MG63 (cell line): ENCODE results near the gene ITPR3. TPM values are rescaled to one million over a fixed set of nuclear protein-coding genes. Genes with fewer than 3 reads are reported as not detected.
A peak's percentile ranks its signal among the peaks of the same experiment; 100 is the strongest.

ENCODE experiments used
- DNase-seq: peaks from one replicate; pipeline ENCODE4 v3.0.0-alpha.2; 2020
- H3K27me3 ChIP-seq: fragments of 250-450 bp; sonication (Bioruptor Pico); 2 replicates; pipeline ENCODE4 v1.5.1; 2020; ENCODE audit warnings: mild to moderate bottlenecking, moderate library complexity
- H3K36me3 ChIP-seq: fragments of 250-450 bp; sonication (Bioruptor Pico); 2 replicates; pipeline ENCODE4 v1.5.1; 2020; ENCODE audit warnings: mild to moderate bottlenecking, moderate library complexity
- H3K4me3 ChIP-seq: fragments of 250-450 bp; sonication (Bioruptor Pico); 2 replicates; pipeline ENCODE4 v1.5.1; 2020; ENCODE audit warnings: mild to moderate bottlenecking, moderate library complexity
- H3K9me3 ChIP-seq: fragments of 250-450 bp; sonication (Bioruptor Pico); 2 replicates; pipeline ENCODE4 v1.5.1; 2020; ENCODE audit warnings: mild to moderate bottlenecking, moderate library complexity
- total RNA-seq: library from RNA; depleted of rRNA; stranded (reverse); fragments of >200 nt; shearing (Covaris generic); gene quantifications from 2 replicates; pipeline ENCODE4 v1.2.3, GENCODE V29; 2014; ENCODE audit warnings: low replicate concordance

ITPR3 gene
- total RNA-seq, 1 experiment from 2014 or later = 14.5 TPM

GRCh38 chr6:33722103-33722623, 101.0 kb downstream of the ITPR3 start:
- Histone ChIP-seq H3K36me3 (no peaks in the 10 kb centered on the region), H3K9me3 (no peaks in the 10 kb centered on the region), H3K4me3 (no peak overlapping the region), H3K27me3 (no peaks in the 10 kb centered on the region)
- no peak for DNase-seq

GRCh38 chr6:33723371-33724085, 102.4 kb downstream of the ITPR3 start:
- DNase-seq = no peak
- no peaks in the 10 kb centered on the region for H3K9me3 ChIP-seq
- no peak overlapping the region for H3K4me3 ChIP-seq
- H3K36me3 ChIP-seq = no peaks in the 10 kb centered on the region
- H3K27me3 ChIP-seq = no peaks in the 10 kb centered on the region

DNA sequence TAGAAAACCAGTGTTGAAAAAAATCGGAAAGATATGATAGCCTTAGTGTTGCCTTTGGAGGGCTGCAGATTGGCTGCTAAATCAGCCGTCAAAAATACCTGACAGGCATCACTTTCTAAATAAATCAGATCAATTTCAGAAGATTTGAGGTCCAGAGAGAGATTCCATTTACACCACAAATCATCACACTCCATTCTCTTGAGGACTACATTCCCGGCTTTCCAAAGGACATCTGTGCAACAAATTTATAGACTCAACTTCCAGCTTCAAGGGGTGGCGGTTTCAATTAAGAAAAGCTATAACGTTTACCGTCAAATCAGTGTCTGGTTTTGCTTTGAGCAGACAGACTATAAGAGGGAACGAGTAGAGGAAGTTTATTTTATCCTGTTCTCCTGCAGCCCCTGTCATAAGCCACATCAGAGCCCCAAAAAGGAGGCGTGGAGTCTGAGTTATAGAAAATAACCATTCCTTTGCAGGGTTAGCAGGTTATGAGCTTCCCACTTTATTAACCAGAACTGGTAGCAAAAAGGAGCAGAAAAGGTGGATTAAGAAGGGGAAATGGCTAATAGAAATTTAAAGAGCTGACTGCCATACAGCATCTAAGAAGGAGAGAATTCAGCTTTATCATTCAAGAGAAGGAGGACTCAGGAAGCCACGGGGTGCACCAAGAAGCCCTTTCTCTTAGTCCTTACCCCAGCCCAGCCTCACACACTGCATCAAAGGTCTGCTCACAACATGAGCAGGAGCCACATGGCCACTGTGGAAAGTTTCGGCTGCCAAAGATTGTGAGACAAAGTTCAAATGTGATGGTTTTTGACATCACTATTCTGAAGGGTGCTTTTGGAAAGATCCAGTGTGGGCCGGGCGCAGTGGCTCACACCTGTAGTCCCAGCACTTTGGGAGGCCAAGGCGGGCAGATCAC, 103.2 kb downstream of the ITPR3 start:
- Histone ChIP-seq H3K36me3 (no peaks in the 10 kb centered on the region), H3K27me3 (no peaks in the 10 kb centered on the region), H3K4me3 (no peak overlapping the region), H3K9me3 (no peaks in the 10 kb centered on the region)
- DNase-seq = no peak

DNA sequence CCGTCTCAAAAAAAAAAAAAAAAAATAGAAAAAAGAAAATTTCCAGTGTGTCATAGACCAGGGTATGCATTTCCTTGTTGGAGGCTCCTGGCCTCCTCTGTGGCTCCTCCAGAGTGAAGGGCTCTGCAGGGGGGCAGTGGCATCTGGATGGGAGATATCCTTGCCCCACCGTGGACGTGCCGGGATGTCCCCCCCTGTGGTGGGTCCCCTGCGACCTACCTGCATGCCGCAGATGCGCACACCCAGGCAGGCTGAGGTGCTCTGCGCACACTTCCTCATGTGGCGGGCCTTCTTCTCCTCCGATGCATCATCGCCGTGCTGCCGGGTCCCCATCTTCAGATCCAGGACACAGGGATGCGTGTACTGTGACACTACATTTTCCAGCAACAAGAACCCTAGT, 104.1 kb downstream of the ITPR3 start:
- H3K4me3 ChIP-seq = no peak overlapping the region
- no peaks in the 10 kb centered on the region for H3K36me3 ChIP-seq
- no peaks in the 10 kb centered on the region for H3K27me3 ChIP-seq
- no peak for DNase-seq
- no peaks in the 10 kb centered on the region for H3K9me3 ChIP-seq

DNA sequence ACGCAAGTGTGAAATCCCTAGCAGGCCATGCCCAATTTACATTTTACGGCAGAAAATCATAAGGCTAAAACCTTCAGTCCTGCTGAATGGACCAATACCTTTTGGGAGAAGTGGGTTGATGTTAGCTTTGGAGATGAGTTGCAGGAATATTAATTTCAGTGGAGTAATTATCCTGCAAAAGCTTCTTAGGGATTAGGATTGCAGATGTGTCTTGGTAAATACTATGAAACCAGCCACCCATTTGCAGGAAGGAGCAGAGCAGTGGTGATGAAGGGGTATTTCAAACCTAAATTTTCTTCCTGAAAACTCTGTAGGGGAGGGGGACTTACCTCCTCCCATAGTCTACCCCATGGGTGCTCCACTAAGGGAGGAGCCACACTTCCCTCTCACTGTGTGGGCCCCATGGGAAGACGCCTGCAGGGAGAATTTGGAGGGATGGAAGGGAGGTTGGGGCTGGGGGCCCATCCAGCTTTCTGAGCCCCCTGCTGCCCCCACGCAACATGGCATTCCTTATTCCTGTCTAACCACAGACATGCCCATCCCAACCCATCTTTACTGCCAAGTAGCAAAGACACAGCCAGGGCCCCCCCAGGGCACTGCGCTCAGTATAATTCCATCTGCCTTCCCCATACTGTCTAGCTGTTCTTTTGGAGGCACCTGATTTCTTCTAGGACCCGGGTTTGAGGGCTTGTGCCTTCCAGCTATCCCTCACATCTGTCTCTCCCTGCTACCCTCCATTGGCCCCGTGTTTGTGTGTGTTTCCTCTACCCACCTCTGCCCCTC, 105.0 kb downstream of the ITPR3 start:
- DNase-seq = no peak
- Histone ChIP-seq H3K27me3 (no peaks in the 10 kb centered on the region), H3K36me3 (no peaks in the 10 kb centered on the region), H3K9me3 (no peaks in the 10 kb centered on the region), H3K4me3 (no peak overlapping the region)

DNA sequence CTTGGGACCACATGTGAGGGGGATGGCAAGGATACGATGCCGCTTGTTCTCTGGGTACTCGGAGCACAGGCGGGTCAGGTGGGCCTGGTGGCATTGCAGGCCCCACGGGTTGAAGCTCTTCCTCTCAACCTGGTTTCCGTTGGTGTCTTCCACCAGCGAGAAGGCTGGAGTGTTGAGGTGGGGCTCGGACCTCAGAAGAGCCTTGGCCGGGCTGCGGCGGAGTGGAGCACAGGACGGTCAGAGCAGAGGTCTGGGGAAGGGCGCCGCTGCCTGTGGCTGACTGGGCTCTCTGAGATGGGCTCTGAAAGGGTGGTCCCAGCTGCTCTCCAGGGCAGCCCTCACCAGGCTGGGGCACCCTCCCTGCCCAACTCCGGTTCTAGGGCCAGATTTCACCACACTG, 105.6 kb downstream of the ITPR3 start:
- DNase-seq = no peak
- H3K4me3 ChIP-seq = no peak overlapping the region
- no peaks in the 10 kb centered on the region for H3K27me3 ChIP-seq
- H3K36me3 ChIP-seq = no peaks in the 10 kb centered on the region
- no peaks in the 10 kb centered on the region for H3K9me3 ChIP-seq

- H3K4me3 ChIP-seq = no peak overlapping the region
- H3K36me3 ChIP-seq = no peaks in the 10 kb centered on the region
- H3K27me3 ChIP-seq = no peaks in the 10 kb centered on the region
- no peaks in the 10 kb centered on the region for H3K9me3 ChIP-seq
- DNase-seq = no peak
Observed at GRCh38 chr6:33727126-33727525, 106.0 kb downstream of the ITPR3 start.

DNA sequence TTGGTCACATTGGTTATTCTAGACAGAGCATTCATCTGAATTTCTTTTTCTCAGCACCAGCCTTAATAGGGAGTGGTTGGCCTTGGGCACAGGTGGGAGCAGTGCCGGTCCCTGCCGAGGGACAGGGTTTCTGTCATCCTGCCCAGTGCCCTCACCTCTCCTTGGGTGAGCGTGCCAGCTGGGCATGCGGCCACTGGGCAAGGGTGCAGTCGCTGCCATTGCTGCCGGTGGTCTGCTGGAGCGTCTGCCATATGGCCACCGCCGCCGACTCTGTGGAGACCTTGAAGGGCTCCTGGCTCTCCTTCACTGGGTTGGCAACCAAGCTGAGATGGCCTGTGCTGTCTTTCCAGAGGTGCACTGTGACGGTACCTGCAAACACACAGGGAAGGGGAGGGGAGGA, 106.8 kb downstream of the ITPR3 start:
- Histone ChIP-seq H3K4me3 (no peak overlapping the region), H3K36me3 (no peaks in the 10 kb centered on the region), H3K9me3 (no peaks in the 10 kb centered on the region), H3K27me3 (no peaks in the 10 kb centered on the region)
- DNase-seq = no peak

DNA sequence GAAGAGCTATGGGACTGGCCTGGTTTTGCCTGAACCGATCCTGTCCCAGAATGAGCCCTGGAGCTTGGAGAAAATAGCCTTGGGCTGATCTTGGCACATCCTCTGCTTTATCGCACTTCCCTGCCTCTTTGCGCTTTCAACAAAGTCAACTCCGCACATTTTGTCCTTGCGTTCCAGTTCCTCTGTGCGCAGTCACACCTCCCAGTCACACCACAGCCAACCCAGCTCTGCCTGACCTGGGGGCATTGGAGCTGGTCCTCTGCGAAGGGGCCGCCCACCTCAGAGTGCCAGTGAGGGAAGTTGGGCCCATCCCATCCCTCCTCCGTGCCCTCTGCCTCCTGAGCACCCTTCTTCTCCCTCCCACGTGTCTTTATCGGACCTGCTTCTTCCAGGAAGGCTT, 107.3 kb downstream of the ITPR3 start:
- Histone ChIP-seq H3K27me3 (no peaks in the 10 kb centered on the region), H3K36me3 (no peaks in the 10 kb centered on the region), H3K9me3 (no peaks in the 10 kb centered on the region), H3K4me3 (no peak overlapping the region)
- DNase-seq = no peak

DNA sequence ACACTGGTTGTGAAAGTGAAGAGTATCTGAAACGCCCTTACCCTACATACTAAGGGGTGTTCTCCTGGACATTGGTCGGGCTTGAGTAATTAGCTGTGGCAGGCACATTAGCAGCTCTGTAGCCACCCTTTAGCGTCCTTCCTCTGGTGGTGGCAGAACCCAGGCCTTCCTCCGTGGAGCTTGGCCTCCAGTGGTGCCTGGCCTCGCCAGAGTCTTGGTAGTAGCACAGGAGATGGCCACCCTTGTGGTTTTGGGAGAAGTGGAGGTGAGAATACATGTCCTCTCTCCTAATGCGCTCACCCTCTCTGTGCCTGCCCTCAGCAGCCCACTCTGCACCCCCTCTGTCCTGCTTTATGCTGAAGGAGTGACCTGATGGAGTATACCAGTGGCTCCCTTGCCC, 107.9 kb downstream of the ITPR3 start:
- Histone ChIP-seq H3K9me3 (no peaks in the 10 kb centered on the region), H3K27me3 (no peaks in the 10 kb centered on the region), H3K36me3 (no peaks in the 10 kb centered on the region), H3K4me3 (no peak overlapping the region)
- DNase-seq = no peak

DNA sequence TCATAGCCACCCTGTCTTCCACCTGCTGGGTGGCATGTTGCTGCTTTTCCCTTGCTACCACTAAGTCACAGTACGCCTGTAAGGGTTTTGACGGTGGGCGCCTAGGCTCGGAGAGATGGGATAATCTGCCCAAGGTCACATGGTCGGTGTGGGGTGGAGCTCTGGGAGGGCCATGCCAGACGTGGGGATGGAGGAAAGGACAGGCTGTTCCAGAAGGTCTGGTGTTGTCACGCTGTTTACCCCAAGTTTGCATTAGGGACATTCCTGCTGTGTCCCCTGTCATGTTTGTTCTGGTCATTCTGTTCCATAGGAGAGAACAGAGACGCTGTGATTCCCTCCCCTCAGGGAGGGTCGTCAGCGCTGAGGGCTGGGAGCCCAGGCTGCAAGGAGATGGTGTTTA, 109.5 kb downstream of the ITPR3 start:
- DNase-seq = no peak
- Histone ChIP-seq H3K4me3 (no peak overlapping the region), H3K9me3 (no peaks in the 10 kb centered on the region), H3K36me3 (no peaks in the 10 kb centered on the region), H3K27me3 (no peaks in the 10 kb centered on the region)

DNA sequence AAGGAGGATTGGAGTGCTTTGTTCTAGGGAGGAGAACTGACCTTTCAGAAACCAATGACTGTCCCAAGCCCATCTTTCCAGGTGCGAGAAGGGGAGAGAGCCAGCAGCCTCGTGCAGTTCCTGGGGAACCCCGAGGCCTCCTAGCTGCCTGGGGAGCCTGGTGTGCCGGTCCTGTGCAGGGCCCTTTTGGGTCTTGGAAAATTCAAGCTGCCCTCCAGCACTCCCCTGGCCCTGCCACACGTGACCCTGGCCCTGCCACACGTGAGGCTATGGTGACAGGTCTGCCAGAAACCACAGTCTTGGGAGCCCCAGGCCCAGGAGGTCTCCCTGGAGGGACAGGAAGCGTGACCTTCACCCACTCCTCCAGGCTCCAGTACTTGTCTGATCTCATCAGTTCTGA, 109.9 kb downstream of the ITPR3 start:
- Histone ChIP-seq H3K4me3 (no peak overlapping the region), H3K27me3 (no peaks in the 10 kb centered on the region), H3K9me3 (no peaks in the 10 kb centered on the region), H3K36me3 (no peaks in the 10 kb centered on the region)
- no peak for DNase-seq

- Histone ChIP-seq H3K36me3 (no peaks in the 10 kb centered on the region), H3K4me3 (no peak overlapping the region), H3K27me3 (no peaks in the 10 kb centered on the region), H3K9me3 (no peaks in the 10 kb centered on the region)
- DNase-seq = peak; percentile 14
Observed at GRCh38 chr6:33731751-33732282, 110.7 kb downstream of the ITPR3 start.

DNA sequence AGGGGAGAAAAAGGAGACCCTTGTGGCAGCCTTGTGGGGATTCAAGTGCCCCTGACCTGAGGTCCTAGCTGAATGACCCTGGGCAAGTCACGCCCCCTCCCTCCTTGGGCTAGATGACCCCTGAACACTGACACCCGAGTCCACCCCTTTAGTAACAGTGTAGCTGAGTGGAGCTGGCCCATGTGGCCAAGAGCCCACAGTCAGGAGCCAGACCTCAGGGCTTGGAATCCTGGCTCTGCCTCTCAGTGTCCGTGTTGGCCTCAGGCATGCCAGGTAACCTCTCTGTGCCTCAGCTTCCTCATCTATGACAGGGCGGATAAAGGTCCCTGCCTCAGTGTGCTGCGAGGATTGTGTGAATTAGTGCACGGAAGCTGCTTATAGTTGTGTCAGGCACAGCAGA, 111.3 kb downstream of the ITPR3 start:
- Histone ChIP-seq H3K36me3 (no peaks in the 10 kb centered on the region), H3K9me3 (no peaks in the 10 kb centered on the region), H3K4me3 (no peak overlapping the region), H3K27me3 (no peaks in the 10 kb centered on the region)
- no peak for DNase-seq

DNA sequence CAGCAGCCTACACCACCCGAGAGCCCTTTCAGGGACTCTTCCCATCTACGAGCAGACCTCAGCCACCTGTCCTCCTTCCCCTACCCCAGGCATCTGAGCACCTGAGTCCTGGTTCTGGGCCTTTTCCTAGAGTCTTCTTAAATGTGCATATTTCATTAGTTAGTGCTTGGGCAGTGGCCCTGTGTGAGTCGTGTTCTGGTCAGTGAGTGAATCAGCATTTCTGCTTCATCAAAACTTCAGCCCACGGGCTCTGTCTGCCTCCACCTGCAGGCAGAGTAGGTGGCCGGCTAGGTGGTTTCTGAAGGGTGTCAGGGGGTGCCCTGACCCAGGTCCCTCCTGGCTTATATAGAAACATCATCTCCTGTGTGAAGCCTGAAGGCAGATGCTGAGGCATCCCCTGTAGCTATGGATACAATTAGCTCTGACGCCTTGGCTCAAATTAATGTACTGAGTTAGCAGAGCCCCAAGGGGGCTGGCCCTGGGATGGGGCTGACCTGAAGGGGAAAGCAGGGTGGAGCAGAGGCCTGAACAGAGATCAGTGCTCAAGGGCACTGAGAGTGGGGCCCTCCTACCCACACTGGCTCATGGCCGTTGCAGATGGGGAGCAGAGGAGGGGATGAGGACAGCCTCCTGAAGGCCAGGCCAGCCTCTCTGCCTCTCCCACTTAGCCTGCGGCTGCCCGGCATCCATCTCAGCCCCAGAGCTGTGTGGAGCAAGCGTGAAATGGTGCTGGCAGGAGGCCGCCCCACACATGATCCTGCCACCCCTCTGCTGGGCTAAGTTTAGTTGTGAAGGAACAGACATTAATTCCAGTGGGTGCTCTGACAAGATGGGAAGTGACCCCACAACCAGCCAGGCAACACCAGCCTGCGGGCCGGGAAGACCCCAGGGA, 111.9 kb downstream of the ITPR3 start:
- peak; percentile 31 for DNase-seq
- Histone ChIP-seq H3K4me3 (no peak overlapping the region), H3K27me3 (no peaks in the 10 kb centered on the region), H3K36me3 (no peaks in the 10 kb centered on the region), H3K9me3 (no peaks in the 10 kb centered on the region)

- Histone ChIP-seq H3K4me3 (no peak overlapping the region), H3K36me3 (no peaks in the 10 kb centered on the region), H3K27me3 (no peaks in the 10 kb centered on the region), H3K9me3 (no peaks in the 10 kb centered on the region)
- no peak for DNase-seq
Observed at GRCh38 chr6:33733709-33734007, 112.5 kb downstream of the ITPR3 start.
